Fibroblast of lung (primary cell): ENCODE data around the gene MRPS10. TPM values are rescaled to one million over a fixed set of nuclear protein-coding genes. Genes with fewer than 3 reads are reported as not detected.

Experiments
- DNase-seq, 2 donors: peaks; one replicate each; pipeline versions ENCODE4 v3.0.0 to v3.0.0-alpha.2; 2010; ENCODE audit warnings: low read depth in 2 of 2
- H2AFZ ChIP-seq: 2 replicates; pipeline ENCODE4 v1.5.1; 2012; ENCODE audit warnings: low read length, control low read depth, inconsistent platforms
- H3K27ac ChIP-seq: 2 replicates; pipeline ENCODE4 v1.5.1; 2011; ENCODE audit warnings: low read length, control low read depth; ENCODE audit not compliant: insufficient read depth
- H3K27me3 ChIP-seq: 2 replicates; pipeline ENCODE4 v1.5.1; 2011; ENCODE audit warnings: mild to moderate bottlenecking, low read length; ENCODE audit not compliant: control insufficient read depth, insufficient read depth
- H3K36me3 ChIP-seq: 2 replicates; pipeline ENCODE4 v1.5.1; 2011; ENCODE audit warnings: low read length; ENCODE audit not compliant: control insufficient read depth, insufficient read depth
- H3K4me1 ChIP-seq: 2 replicates; pipeline ENCODE4 v1.5.1; 2011; ENCODE audit warnings: low read length; ENCODE audit not compliant: control insufficient read depth, insufficient read depth; ENCODE audit errors: extremely low read depth
- H3K4me2 ChIP-seq: 2 replicates; pipeline ENCODE4 v1.5.1; 2011; ENCODE audit warnings: low read length, control low read depth; ENCODE audit not compliant: insufficient read depth; ENCODE audit errors: extremely low read depth
- H3K4me3 ChIP-seq, 4 experiments: fragments of 200-600 bp in 1 of 4; sonication (generic) in 1 of 4; replicated peaks in 1 of 4; 2 replicates each; pipeline ENCODE4 v1.5.1; 2011 to 2016; ENCODE audit warnings: low read length in 4 of 4, low read depth in 3 of 4, mild to moderate bottlenecking in 3 of 4, control low read depth in 2 of 4, inconsistent platforms in 1 of 4, mixed read lengths in 1 of 4; ENCODE audit not compliant: insufficient read depth in 1 of 4; ENCODE audit errors: control extremely low read depth in 1 of 4
- H3K79me2 ChIP-seq: 2 replicates; pipeline ENCODE4 v1.5.1; 2012; ENCODE audit warnings: mild to moderate bottlenecking, low read length, inconsistent platforms; ENCODE audit not compliant: control insufficient read depth, insufficient read depth
- H3K9ac ChIP-seq: 2 replicates; pipeline ENCODE4 v1.5.1; 2011; ENCODE audit warnings: mild to moderate bottlenecking, low read length, control low read depth; ENCODE audit not compliant: insufficient read depth
- H3K9me3 ChIP-seq: 2 replicates; pipeline ENCODE4 v1.5.1; 2012; ENCODE audit warnings: low read depth, low read length; ENCODE audit not compliant: control insufficient read depth, insufficient read depth
- H4K20me1 ChIP-seq: 2 replicates; pipeline ENCODE4 v1.5.1; 2011; ENCODE audit warnings: low read length; ENCODE audit not compliant: control insufficient read depth, insufficient read depth; ENCODE audit errors: extremely low read depth
- CTCF ChIP-seq, 2 donors: IDR thresholded peaks in 1 of 2; conservative IDR thresholded peaks in 1 of 2; 1 replicate in 1 of 2; 2 replicates in 1 of 2; pipeline ENCODE4 v1.5.1; 2011 to 2012; ENCODE audit warnings: low read length in 2 of 2, control low read depth in 1 of 2, inconsistent platforms in 1 of 2, low read depth in 1 of 2, mild to moderate bottlenecking in 1 of 2
- EZH2 ChIP-seq: IDR thresholded peaks from 2 replicates; pipeline ENCODE4 v1.5.1; 2012; ENCODE audit warnings: low read length, control low read depth, mild to moderate bottlenecking; ENCODE audit errors: missing control alignments
- polyA plus RNA-seq, 2 donors: library from polyadenylated mRNA; depleted of rRNA in 1 of 2; stranded (reverse) in 1 of 2; unstranded in 1 of 2; fragments of >200 nt; gene quantifications; 2 replicates each; pipeline ENCODE4 v1.2.1, GENCODE V29; 2011 to 2012; ENCODE audit warnings: missing spikeins in 1 of 2
- total RNA-seq: library from RNA; depleted of rRNA; stranded (reverse); fragments of >200 nt; gene quantifications from 2 replicates; pipeline ENCODE4 v1.2.1, GENCODE V29; 2014

Gene MRPS10
- total and polyA plus RNA-seq, 2 donors (not counting 1 experiment from before 2014, with no cell fraction given) = 67.5 to 74.1 TPM

GRCh38 chr6:42226161-42226611, 8.5 kb upstream of the MRPS10 start:
- Histone ChIP-seq H2AFZ (no peak overlapping the region), H3K4me3 (peak overlapping the region in 1 of 4 experiments; percentile 3), H3K27ac (peak overlapping the region; percentile 80), H3K36me3 (peaks cover 7% of the 10 kb centered on the region), H4K20me1 (no peaks in the 10 kb centered on the region), H3K4me1 (peaks cover 13% of the 10 kb centered on the region), H3K9ac (no peak overlapping the region), H3K79me2 (no peaks in the 10 kb centered on the region), H3K9me3 (no peaks in the 10 kb centered on the region), H3K4me2 (no peak overlapping the region), H3K27me3 (no peaks in the 10 kb centered on the region)
- TF ChIP-seq CTCF (conservative IDR thresholded peaks at IDR 0.05 in 1 of 2, IDR thresholded peaks at IDR 0.05 in 1 of 2; ENCODE audit: low read depth in 1 of 2, low read length in 2 of 2) (no peak), EZH2 (no peak)
- DNase-seq = peak; percentile 76 to 83

GRCh38 chr6:42225419-42225818, 7.8 kb upstream of the MRPS10 start:
- no peak overlapping the region for H3K4me2 ChIP-seq
- H3K9me3 ChIP-seq = no peaks in the 10 kb centered on the region
- H3K9ac ChIP-seq = no peak overlapping the region

GRCh38 chr6:42225029-42225339, 7.3 kb upstream of the MRPS10 start:
- Histone ChIP-seq H3K9me3 (no peaks in the 10 kb centered on the region), H3K9ac (no peak overlapping the region), H3K4me1 (peaks cover 13% of the 10 kb centered on the region), H4K20me1 (no peaks in the 10 kb centered on the region), H3K36me3 (peaks cover 7% of the 10 kb centered on the region), H3K79me2 (no peaks in the 10 kb centered on the region), H3K4me2 (no peak overlapping the region), H3K27ac (peak overlapping the region; percentile 12), H2AFZ (no peak overlapping the region), H3K27me3 (no peaks in the 10 kb centered on the region), H3K4me3 (peak overlapping the region in 1 of 4 experiments; percentile 23)
- no peak for TF ChIP-seq CTCF (conservative IDR thresholded peaks at IDR 0.05 in 1 of 2, IDR thresholded peaks at IDR 0.05 in 1 of 2; ENCODE audit: low read depth in 1 of 2, low read length in 2 of 2)
- TF ChIP-seq EZH2 = no peak
- no peak for DNase-seq

More at GRCh38 chr6:42225419-42225818, 7.8 kb upstream of the MRPS10 start:
- no peak for DNase-seq
- no peaks in the 10 kb centered on the region for H3K79me2 ChIP-seq
- no peaks in the 10 kb centered on the region for H3K27me3 ChIP-seq
- peaks cover 13% of the 10 kb centered on the region for H3K4me1 ChIP-seq
- TF ChIP-seq CTCF (conservative IDR thresholded peaks at IDR 0.05 in 1 of 2, IDR thresholded peaks at IDR 0.05 in 1 of 2; ENCODE audit: low read depth in 1 of 2, low read length in 2 of 2) (no peak), EZH2 (no peak)
- no peak overlapping the region for H3K4me3 ChIP-seq
- H4K20me1 ChIP-seq = no peaks in the 10 kb centered on the region
- H3K27ac ChIP-seq = peak overlapping the region; percentile 80
- no peak overlapping the region for H2AFZ ChIP-seq
- H3K36me3 ChIP-seq = peaks cover 7% of the 10 kb centered on the region
